Activated naive CD8-positive, alpha-beta T cell (primary cell): ENCODE measurements around the gene GPC6.
"Not testable (repeated sequence)": the region's sequence is repeated elsewhere in the genome, so short reads cannot be mapped to it uniquely, and the experiment has no call there.

ENCODE experiments used
- H3K27ac Mint-ChIP-seq: one replicate; pipeline ENCODE4 v1.8.0; 2021; ENCODE audit warnings: mixed read lengths
- H3K27me3 Mint-ChIP-seq: one replicate; pipeline ENCODE4 v1.8.0; 2021; ENCODE audit warnings: mixed read lengths
- H3K36me3 Mint-ChIP-seq: one replicate; pipeline ENCODE4 v1.8.0; 2021; ENCODE audit warnings: mixed read lengths
- H3K4me1 Mint-ChIP-seq: one replicate; pipeline ENCODE4 v1.8.0; 2021; ENCODE audit warnings: low read depth, mixed read lengths
- H3K4me3 Mint-ChIP-seq: one replicate; pipeline ENCODE4 v1.8.0; 2021; ENCODE audit warnings: mild to moderate bottlenecking, mixed read lengths
- H3K9me3 Mint-ChIP-seq: one replicate; pipeline ENCODE4 v1.8.0; 2021; ENCODE audit warnings: low read depth, mixed read lengths

GPC6 gene

GRCh38 chr13:93226623-93227279, at the start of gene GPC6:
Gene GPC6, plus strand, starts transcription at chr13:93226807.
- H3K27me3 Mint-ChIP-seq: peaks cover 43% of the 10 kb centered on the region
- H3K9me3 Mint-ChIP-seq: peaks cover 7% of the 10 kb centered on the region
- peaks cover 10% of the 10 kb centered on the region for H3K4me1 Mint-ChIP-seq

GRCh38 chr13:93180356-93180969, 46.1 kb upstream of the GPC6 start:
- Mint-ChIP-seq H3K9me3 (no peaks in the 10 kb centered on the region), H3K27ac (no peak overlapping the region), H3K36me3 (no peaks in the 10 kb centered on the region), H3K4me1 (no peaks in the 10 kb centered on the region), H3K4me3 (no peak overlapping the region), H3K27me3 (no peaks in the 10 kb centered on the region)

More at GRCh38 chr13:93226623-93227279, at the start of gene GPC6:
- Mint-ChIP-seq H3K36me3 (no peaks in the 10 kb centered on the region), H3K27ac (no peak within 1 kb of the TSS), H3K4me3 (no peak within 1 kb of the TSS)

- Mint-ChIP-seq H3K27me3 (no peaks in the 10 kb centered on the region), H3K4me3 (no peak overlapping the region), H3K36me3 (no peaks in the 10 kb centered on the region), H3K9me3 (no peaks in the 10 kb centered on the region), H3K27ac (no peak overlapping the region), H3K4me1 (no peaks in the 10 kb centered on the region)
These were observed 44.2 kb upstream of the GPC6 start for GRCh38 chr13:93182406-93182805.

DNA sequence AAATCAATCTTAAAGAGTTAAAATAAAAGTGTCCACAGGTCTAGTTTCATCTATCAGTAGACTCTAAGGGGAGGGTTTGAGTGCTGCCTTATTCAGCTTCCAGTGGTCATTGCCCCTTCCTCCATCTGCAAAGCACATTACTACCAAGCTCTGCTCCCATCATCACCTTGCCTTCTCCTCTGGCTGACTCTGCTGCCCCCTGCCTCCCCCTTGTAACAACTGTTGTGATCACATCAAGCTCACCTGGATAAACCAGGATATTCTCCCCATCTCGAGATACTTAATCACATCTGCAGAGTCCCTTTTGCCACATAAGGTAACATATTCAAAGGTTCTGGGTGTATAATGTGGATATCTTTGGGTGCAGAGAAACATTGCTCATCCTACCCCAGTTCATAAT, 43.3 kb upstream of the GPC6 start:
- H3K4me1 Mint-ChIP-seq: no peaks in the 10 kb centered on the region
- H3K36me3 Mint-ChIP-seq: no peaks in the 10 kb centered on the region
- H3K27me3 Mint-ChIP-seq: no peaks in the 10 kb centered on the region
- no peaks in the 10 kb centered on the region for H3K9me3 Mint-ChIP-seq
- H3K4me3 Mint-ChIP-seq: no peak overlapping the region
- H3K27ac Mint-ChIP-seq: no peak overlapping the region

DNA sequence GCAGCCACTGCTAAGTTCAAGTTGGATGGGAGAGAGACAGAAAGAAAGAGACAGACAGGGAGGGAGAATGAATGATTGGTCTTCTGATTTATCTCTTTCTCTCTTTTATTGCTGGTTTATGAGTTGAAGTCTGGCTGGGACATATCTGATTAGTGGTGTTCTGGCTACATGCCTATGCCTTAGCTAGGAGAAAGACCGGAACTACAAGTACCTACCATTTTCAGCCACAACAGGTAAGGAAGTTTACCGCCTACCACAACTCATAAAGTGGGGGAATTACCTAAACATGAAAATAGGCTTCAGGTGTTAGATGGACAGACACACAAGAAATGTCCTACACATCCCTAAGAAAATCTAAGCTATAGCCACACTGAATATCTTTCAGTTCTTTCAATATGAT, 36.6 kb upstream of the GPC6 start:
- H3K9me3 Mint-ChIP-seq: no peaks in the 10 kb centered on the region
- no peaks in the 10 kb centered on the region for H3K4me1 Mint-ChIP-seq
- H3K27me3 Mint-ChIP-seq: no peaks in the 10 kb centered on the region
- no peak overlapping the region for H3K4me3 Mint-ChIP-seq
- H3K27ac Mint-ChIP-seq: no peak overlapping the region
- H3K36me3 Mint-ChIP-seq: no peaks in the 10 kb centered on the region

DNA sequence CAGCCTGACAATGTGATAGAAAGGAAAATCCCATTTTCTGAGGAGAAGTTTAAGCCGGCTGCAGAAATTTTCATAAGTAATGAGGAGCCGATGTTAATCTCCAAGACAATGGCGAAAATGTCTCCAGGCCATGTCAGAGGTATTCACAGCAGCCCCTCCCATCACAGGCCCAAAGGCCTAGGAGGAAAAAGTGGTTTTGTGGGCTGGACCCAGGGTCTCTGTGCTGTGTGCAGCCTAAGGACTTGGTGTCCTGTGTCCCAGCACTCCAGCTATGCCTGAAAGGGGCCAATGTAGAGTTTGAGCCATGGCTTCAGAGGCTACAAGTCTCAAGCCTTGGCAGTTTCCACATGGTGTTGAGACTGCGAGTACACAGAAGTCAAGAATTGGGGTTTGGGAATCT, 32.9 kb upstream of the GPC6 start:
- Mint-ChIP-seq H3K4me1 (no peaks in the 10 kb centered on the region), H3K4me3 (no peak overlapping the region), H3K27me3 (peaks cover 2% of the 10 kb centered on the region), H3K9me3 (peaks cover 5% of the 10 kb centered on the region), H3K36me3 (no peaks in the 10 kb centered on the region), H3K27ac (no peak overlapping the region)

- H3K27ac Mint-ChIP-seq: no peak overlapping the region
- no peak overlapping the region for H3K4me3 Mint-ChIP-seq
- H3K4me1 Mint-ChIP-seq: no peaks in the 10 kb centered on the region
- H3K9me3 Mint-ChIP-seq: peaks cover 5% of the 10 kb centered on the region
- H3K27me3 Mint-ChIP-seq: peaks cover 2% of the 10 kb centered on the region
- no peaks in the 10 kb centered on the region for H3K36me3 Mint-ChIP-seq
These were observed 26.8 kb upstream of the GPC6 start for GRCh38 chr13:93199856-93200255.

DNA sequence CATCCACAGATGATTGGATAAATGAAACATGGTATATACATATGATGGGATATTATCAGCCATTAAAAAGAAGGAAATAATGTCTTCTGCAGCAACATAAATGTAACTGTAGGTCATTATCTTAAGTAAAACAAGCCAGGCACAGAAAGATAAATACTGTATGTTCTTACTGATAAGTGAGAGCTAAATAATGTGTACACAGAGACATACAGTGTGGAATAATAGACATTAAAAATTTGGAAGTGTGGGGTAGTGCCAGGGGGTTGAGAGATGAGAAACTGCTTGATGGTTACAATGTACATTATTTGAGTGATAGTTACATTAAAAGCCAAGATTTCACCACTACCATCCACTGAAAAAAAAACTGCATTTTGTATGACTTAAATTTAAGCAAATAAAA, 26.0 kb upstream of the GPC6 start:
- H3K9me3 Mint-ChIP-seq: peaks cover under 1% of the 10 kb centered on the region
- H3K4me1 Mint-ChIP-seq: no peaks in the 10 kb centered on the region
- H3K36me3 Mint-ChIP-seq: no peaks in the 10 kb centered on the region
- H3K27ac Mint-ChIP-seq: no peak overlapping the region
- H3K4me3 Mint-ChIP-seq: no peak overlapping the region
- H3K27me3 Mint-ChIP-seq: peaks cover 2% of the 10 kb centered on the region

- Mint-ChIP-seq H3K4me1 (no peaks in the 10 kb centered on the region), H3K4me3 (no peak overlapping the region), H3K27ac (no peak overlapping the region), H3K27me3 (peaks cover 2% of the 10 kb centered on the region), H3K9me3 (no peaks in the 10 kb centered on the region), H3K36me3 (no peaks in the 10 kb centered on the region)
These were observed 24.5 kb upstream of the GPC6 start for GRCh38 chr13:93201992-93202558.

- H3K27ac Mint-ChIP-seq, H3K9me3 Mint-ChIP-seq, H3K4me3 Mint-ChIP-seq, H3K36me3 Mint-ChIP-seq, H3K4me1 Mint-ChIP-seq, H3K27me3 Mint-ChIP-seq: not testable (repeated sequence)
These were observed 19.7 kb upstream of the GPC6 start for GRCh38 chr13:93206778-93207392.

DNA sequence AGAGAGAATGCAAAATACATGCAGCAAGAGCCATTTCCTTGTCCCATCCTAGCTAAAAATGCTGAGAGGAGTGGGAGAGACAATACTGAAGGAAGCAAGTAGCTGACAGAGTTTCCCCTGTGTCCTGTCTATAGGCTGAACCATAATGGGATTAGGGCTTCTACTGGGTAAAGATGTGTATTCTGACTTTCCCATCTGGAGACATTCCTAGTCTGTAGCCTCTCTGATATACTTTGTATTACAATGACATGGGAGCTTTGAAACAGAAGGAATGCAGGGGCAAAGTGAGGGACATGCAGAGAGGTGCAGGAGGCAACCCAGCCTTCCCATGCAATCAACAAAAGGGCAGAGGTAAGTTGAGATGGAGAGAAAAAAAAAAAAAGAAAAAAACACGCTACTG, 10.5 kb upstream of the GPC6 start:
- H3K36me3 Mint-ChIP-seq: no peaks in the 10 kb centered on the region
- no peaks in the 10 kb centered on the region for H3K4me1 Mint-ChIP-seq
- no peaks in the 10 kb centered on the region for H3K27me3 Mint-ChIP-seq
- H3K27ac Mint-ChIP-seq: no peak overlapping the region
- no peaks in the 10 kb centered on the region for H3K9me3 Mint-ChIP-seq
- H3K4me3 Mint-ChIP-seq: no peak overlapping the region

DNA sequence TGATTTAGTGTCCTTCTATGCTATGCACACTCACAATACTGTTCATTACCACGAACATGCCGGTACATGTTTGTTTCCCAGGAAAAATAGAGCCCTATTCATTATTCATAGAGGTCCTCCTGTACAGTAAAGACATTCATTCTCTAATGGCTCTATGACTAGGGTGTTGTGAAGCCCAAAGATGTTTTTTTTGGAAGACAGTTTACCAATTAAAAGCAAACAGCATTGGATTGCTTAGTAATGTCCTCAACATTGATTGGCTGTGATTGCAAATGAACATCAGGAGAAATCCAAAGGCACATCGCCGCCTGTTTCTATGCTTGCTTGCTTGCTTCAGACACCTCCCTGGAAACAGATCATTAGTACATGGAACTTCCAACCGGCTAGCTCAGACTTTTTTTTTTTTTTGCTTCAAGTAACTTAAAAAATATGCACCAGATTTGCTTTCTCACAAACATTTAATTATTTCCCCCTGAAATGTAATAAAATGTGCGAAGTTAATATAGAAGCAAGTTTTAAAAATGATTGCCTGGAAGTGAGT, 8.8 kb upstream of the GPC6 start:
- no peak overlapping the region for H3K4me3 Mint-ChIP-seq
- no peaks in the 10 kb centered on the region for H3K9me3 Mint-ChIP-seq
- H3K27me3 Mint-ChIP-seq: no peaks in the 10 kb centered on the region

GRCh38 chr13:93218583-93218982, 8.0 kb upstream of the GPC6 start:
- Mint-ChIP-seq H3K27ac (no peak overlapping the region), H3K27me3 (no peaks in the 10 kb centered on the region), H3K4me1 (no peaks in the 10 kb centered on the region), H3K9me3 (no peaks in the 10 kb centered on the region), H3K4me3 (no peak overlapping the region), H3K36me3 (no peaks in the 10 kb centered on the region)

More for the DNA sequence above, 8.8 kb upstream of the GPC6 start:
- Mint-ChIP-seq H3K4me1 (no peaks in the 10 kb centered on the region), H3K36me3 (no peaks in the 10 kb centered on the region), H3K27ac (no peak overlapping the region)

- Mint-ChIP-seq H3K9me3 (peaks cover 6% of the 10 kb centered on the region), H3K4me1 (no peaks in the 10 kb centered on the region), H3K27me3 (peaks cover 7% of the 10 kb centered on the region), H3K4me3 (no peak overlapping the region), H3K36me3 (no peaks in the 10 kb centered on the region), H3K27ac (no peak overlapping the region)
These were observed 6.5 kb upstream of the GPC6 start for GRCh38 chr13:93220073-93220472.

GRCh38 chr13:93222976-93223375, 3.6 kb upstream of the GPC6 start:
- H3K27ac Mint-ChIP-seq: no peak overlapping the region
- peaks cover 4% of the 10 kb centered on the region for H3K4me1 Mint-ChIP-seq
- H3K36me3 Mint-ChIP-seq: no peaks in the 10 kb centered on the region
- no peak overlapping the region for H3K4me3 Mint-ChIP-seq
- H3K27me3 Mint-ChIP-seq: peaks cover 24% of the 10 kb centered on the region
- peaks cover 7% of the 10 kb centered on the region for H3K9me3 Mint-ChIP-seq
